Suprapubic skin (tissue), 4 donors: Measurements from ENCODE around the gene TP53TG5. TPM values are rescaled to one million over a fixed set of nuclear protein-coding genes. Genes with fewer than 3 reads are reported as not detected.

Experiments used
- DNase-seq, 2 donors: peaks; one replicate each; pipeline ENCODE4 v3.0.0-alpha.2; 2019; ENCODE audit warnings: low spot score in 2 of 2
- H3K27ac ChIP-seq: fragments of 200-600 bp; sonication (generic); one replicate; pipeline ENCODE4 v1.5.1; 2019
- H3K27me3 ChIP-seq: fragments of 200-600 bp; sonication (generic); one replicate; pipeline ENCODE4 v1.5.1; 2019
- H3K36me3 ChIP-seq: fragments of 200-600 bp; sonication (generic); one replicate; pipeline ENCODE4 v1.5.1; 2019
- H3K4me1 ChIP-seq: fragments of 200-600 bp; sonication (generic); one replicate; pipeline ENCODE4 v1.5.1; 2019
- H3K4me3 ChIP-seq: fragments of 200-600 bp; sonication (generic); one replicate; pipeline ENCODE4 v1.5.1; 2019; ENCODE audit warnings: mild to moderate bottlenecking
- H3K9me3 ChIP-seq: fragments of 200-600 bp; sonication (generic); one replicate; pipeline ENCODE4 v1.5.1; 2019
- CTCF ChIP-seq, 2 donors: fragments of 200-600 bp in 1 of 2; fragments of 450-650 bp in 1 of 2; sonication (generic) in 1 of 2; IDR thresholded peaks; one replicate each; pipeline ENCODE4 v1.5.1; 2016 to 2019; ENCODE audit warnings: antibody characterized with exemption in 2 of 2, mild to moderate bottlenecking in 1 of 2, moderate library complexity in 1 of 2
- EP300 ChIP-seq: sonication (generic); formaldehyde crosslinking; IDR thresholded peaks from one replicate; pipeline ENCODE4 v1.6.1; 2017; ENCODE audit warnings: antibody characterized with exemption
- POLR2A ChIP-seq, 2 donors: fragments of 450-650 bp; IDR thresholded peaks; one replicate each; pipeline ENCODE4 v1.6.1; 2017; ENCODE audit warnings: antibody characterized with exemption in 2 of 2, mild to moderate bottlenecking in 2 of 2, moderate library complexity in 2 of 2
- POLR2AphosphoS5 ChIP-seq, 3 donors: sonication (generic); formaldehyde crosslinking; IDR thresholded peaks; one replicate each; pipeline ENCODE4 v1.6.1; 2017; ENCODE audit warnings: antibody characterized with exemption in 3 of 3
- WGBS: methylation state at CpG from one replicate; pipeline ENCODE4 v1.1.5; 2018; 5-methylcytosine and 5-hydroxymethylcytosine counted together
- total RNA-seq, 4 donors: library from RNA; depleted of rRNA; stranded (reverse); fragments of >200 nt; gene quantifications; one replicate each; pipeline ENCODE4 v1.1.0, GENCODE V29; 2016

TP53TG5 gene
- total RNA-seq, 4 donors from 2014 or later, result 0.32 TPM; not detected in 3

GRCh38 chr20:45420125-45420524 lies 42.0 kb upstream of the TP53TG5 start:
- Histone ChIP-seq H3K27me3 (no peaks in the 10 kb centered on the region), H3K36me3 (peaks cover 56% of the 10 kb centered on the region), H3K9me3 (no peaks in the 10 kb centered on the region), H3K4me3 (no peak overlapping the region), H3K4me1 (peaks cover 44% of the 10 kb centered on the region), H3K27ac (peak overlapping the region; percentile 61)
- DNase-seq, result no peak
- WGBS, result 98% methylated on average over 8 of the region's 8 CpGs
- no peak for TF ChIP-seq EP300
- TF ChIP-seq POLR2A (IDR thresholded peaks at IDR 0.05), result no peak
- TF ChIP-seq CTCF (IDR thresholded peaks at IDR 0.05), result no peak
- no peak for TF ChIP-seq POLR2AphosphoS5 (IDR thresholded peaks at IDR 0.05)

- peaks cover 44% of the 10 kb centered on the region for H3K4me1 ChIP-seq
- DNase-seq, result peak; percentile 88
- H3K4me3 ChIP-seq, result no peak overlapping the region
- WGBS, result 68% methylated on average over 16 of the region's 17 CpGs
- H3K27me3 ChIP-seq, result no peaks in the 10 kb centered on the region
- TF ChIP-seq CTCF (IDR thresholded peaks at IDR 0.05) (no peak), POLR2AphosphoS5 (IDR thresholded peaks at IDR 0.05) (peak in 1 of 3 donors; percentile 83)
- peak overlapping the region; percentile 82 for H3K27ac ChIP-seq
- peaks cover 50% of the 10 kb centered on the region for H3K36me3 ChIP-seq
- H3K9me3 ChIP-seq, result no peaks in the 10 kb centered on the region
These were observed 41.3 kb upstream of the TP53TG5 start for GRCh38 chr20:45419188-45420091.

- DNase-seq, result peak in 1 of 2 donors; percentile 8
- Histone ChIP-seq H3K4me3 (peak overlapping the region; percentile 80), H3K27ac (peak overlapping the region; percentile 75), H3K9me3 (no peaks in the 10 kb centered on the region), H3K27me3 (no peaks in the 10 kb centered on the region), H3K36me3 (peaks cover 30% of the 10 kb centered on the region), H3K4me1 (peaks cover 44% of the 10 kb centered on the region)
- TF ChIP-seq CTCF (IDR thresholded peaks at IDR 0.05) (no peak), POLR2AphosphoS5 (IDR thresholded peaks at IDR 0.05) (no peak), POLR2A (IDR thresholded peaks at IDR 0.05) (no peak), EP300 (no peak)
- 65% methylated on average over 2 of the region's 2 CpGs for WGBS
These were observed 38.8 kb upstream of the TP53TG5 start for GRCh38 chr20:45416917-45417316.

- peak; percentile 93 to 95 for DNase-seq
- Histone ChIP-seq H3K36me3 (peaks cover 27% of the 10 kb centered on the region), H3K27me3 (no peaks in the 10 kb centered on the region), H3K27ac (peak within 1 kb of the TSS; percentile 75), H3K4me1 (peaks cover 44% of the 10 kb centered on the region), H3K4me3 (peak within 1 kb of the TSS; percentile 80), H3K9me3 (no peaks in the 10 kb centered on the region)
- no peak for TF ChIP-seq EP300
- TF ChIP-seq CTCF (IDR thresholded peaks at IDR 0.05), result no peak
- TF ChIP-seq POLR2AphosphoS5 (IDR thresholded peaks at IDR 0.05), result peak; percentile 68 to 92 (median 87)
- TF ChIP-seq POLR2A (IDR thresholded peaks at IDR 0.05), result peak in 1 of 2 donors; percentile 94
- 2% methylated on average over 17 of the region's 52 CpGs for WGBS
These were observed 37.9 kb upstream of the TP53TG5 start, which contains the start of gene PIGT for GRCh38 chr20:45415822-45416637. PIGT (plus strand) TSS chr20:45416141; CDS start chr20:45416157, 16 bp downstream.
